Neutrophil (primary cell): ENCODE results near the gene POU6F2.

Source experiments
- H3K27ac ChIP-seq: fragments of 200-600 bp; sonication (generic); 2 replicates; pipeline ENCODE4 v1.5.1; 2016; ENCODE audit warnings: mild to moderate bottlenecking, moderate library complexity
- H3K27me3 ChIP-seq: fragments of 200-600 bp; sonication (generic); 2 replicates; pipeline ENCODE4 v1.6.0; 2016; ENCODE audit warnings: mild to moderate bottlenecking
- H3K36me3 ChIP-seq: fragments of 200-600 bp; sonication (generic); 2 replicates; pipeline ENCODE4 v1.5.1; 2017
- H3K4me1 ChIP-seq, 2 experiments: fragments of 200-600 bp in 1 of 2; sonication (generic) in 1 of 2; 1 replicate in 1 of 2; 2 replicates in 1 of 2; pipeline versions ENCODE4 v1.5.1 to v1.6.1; 2013 to 2016; ENCODE audit warnings: low read depth in 1 of 2, low read length in 1 of 2, mild to moderate bottlenecking in 1 of 2, moderate library complexity in 1 of 2; ENCODE audit not compliant: control insufficient read depth in 1 of 2, insufficient read depth in 1 of 2
- H3K4me3 ChIP-seq, 2 experiments: fragments of 200-600 bp in 1 of 2; sonication (generic) in 1 of 2; 1 replicate in 1 of 2; 2 replicates in 1 of 2; pipeline ENCODE4 v1.5.1; 2013 to 2016; ENCODE audit warnings: low read depth in 1 of 2, low read length in 1 of 2, mild to moderate bottlenecking in 1 of 2, moderate library complexity in 1 of 2
- H3K9me3 ChIP-seq: fragments of 200-600 bp; sonication (generic); 2 replicates; pipeline ENCODE4 v1.5.1; 2016
- TF ChIP-seq, protein P1 (sequence below): fragments of 200-600 bp; sonication (generic); IDR thresholded peaks from 2 replicates; pipeline ENCODE4 v1.5.1; 2016; ENCODE audit warnings: antibody characterized with exemption

Gene POU6F2

DNA sequence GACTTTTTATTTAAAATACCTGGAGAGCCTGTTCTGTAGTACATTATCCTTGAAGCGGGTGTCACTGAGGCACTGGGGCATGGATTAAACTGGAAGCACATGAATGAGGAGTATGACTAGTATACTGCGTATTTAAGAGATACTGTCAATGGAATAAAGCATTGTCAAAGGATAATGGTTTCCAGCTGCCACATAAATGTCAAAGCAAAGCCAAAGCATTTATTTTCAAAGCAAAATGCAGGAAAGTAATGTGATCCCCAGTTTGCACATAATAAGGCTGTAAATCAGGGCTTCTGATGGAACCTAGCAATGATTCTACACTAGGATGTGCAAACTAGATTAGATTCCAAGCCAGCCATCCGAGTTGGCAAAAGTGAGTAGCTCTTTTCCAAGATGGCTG lies 240.1 kb downstream of the POU6F2 start:
- Histone ChIP-seq H3K27me3 (no peaks in the 10 kb centered on the region), H3K27ac (no peak overlapping the region), H3K9me3 (no peaks in the 10 kb centered on the region), H3K36me3 (no peaks in the 10 kb centered on the region), H3K4me3 (no peak overlapping the region), H3K4me1 (no peaks in the 10 kb centered on the region)
- TF ChIP-seq, protein P1, sequence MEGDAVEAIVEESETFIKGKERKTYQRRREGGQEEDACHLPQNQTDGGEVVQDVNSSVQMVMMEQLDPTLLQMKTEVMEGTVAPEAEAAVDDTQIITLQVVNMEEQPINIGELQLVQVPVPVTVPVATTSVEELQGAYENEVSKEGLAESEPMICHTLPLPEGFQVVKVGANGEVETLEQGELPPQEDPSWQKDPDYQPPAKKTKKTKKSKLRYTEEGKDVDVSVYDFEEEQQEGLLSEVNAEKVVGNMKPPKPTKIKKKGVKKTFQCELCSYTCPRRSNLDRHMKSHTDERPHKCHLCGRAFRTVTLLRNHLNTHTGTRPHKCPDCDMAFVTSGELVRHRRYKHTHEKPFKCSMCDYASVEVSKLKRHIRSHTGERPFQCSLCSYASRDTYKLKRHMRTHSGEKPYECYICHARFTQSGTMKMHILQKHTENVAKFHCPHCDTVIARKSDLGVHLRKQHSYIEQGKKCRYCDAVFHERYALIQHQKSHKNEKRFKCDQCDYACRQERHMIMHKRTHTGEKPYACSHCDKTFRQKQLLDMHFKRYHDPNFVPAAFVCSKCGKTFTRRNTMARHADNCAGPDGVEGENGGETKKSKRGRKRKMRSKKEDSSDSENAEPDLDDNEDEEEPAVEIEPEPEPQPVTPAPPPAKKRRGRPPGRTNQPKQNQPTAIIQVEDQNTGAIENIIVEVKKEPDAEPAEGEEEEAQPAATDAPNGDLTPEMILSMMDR, result no peak

DNA sequence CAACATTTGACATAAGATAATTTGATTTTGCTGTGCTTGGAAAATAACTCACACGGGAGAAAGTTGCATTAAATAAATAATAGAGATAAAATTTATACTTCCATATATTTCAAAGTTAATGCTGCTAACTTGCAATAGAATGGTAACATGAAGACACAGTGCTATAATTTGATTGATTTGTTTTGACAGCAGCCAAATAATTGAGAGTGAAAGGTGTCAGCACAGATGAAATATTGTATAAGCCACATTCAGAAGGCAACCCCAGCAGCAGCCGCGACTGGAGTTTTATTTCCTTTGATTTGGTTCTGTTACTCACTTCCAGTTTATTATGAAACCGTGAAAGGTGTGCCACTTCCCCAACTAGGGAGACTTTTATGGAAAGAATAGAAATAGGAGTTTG lies 242.2 kb downstream of the POU6F2 start:
- H3K4me1 ChIP-seq, result no peaks in the 10 kb centered on the region
- H3K27ac ChIP-seq, result no peak overlapping the region
- no peaks in the 10 kb centered on the region for H3K27me3 ChIP-seq
- TF ChIP-seq, protein P1, result no peak
- no peaks in the 10 kb centered on the region for H3K36me3 ChIP-seq
- H3K9me3 ChIP-seq, result no peaks in the 10 kb centered on the region
- no peak overlapping the region for H3K4me3 ChIP-seq

DNA sequence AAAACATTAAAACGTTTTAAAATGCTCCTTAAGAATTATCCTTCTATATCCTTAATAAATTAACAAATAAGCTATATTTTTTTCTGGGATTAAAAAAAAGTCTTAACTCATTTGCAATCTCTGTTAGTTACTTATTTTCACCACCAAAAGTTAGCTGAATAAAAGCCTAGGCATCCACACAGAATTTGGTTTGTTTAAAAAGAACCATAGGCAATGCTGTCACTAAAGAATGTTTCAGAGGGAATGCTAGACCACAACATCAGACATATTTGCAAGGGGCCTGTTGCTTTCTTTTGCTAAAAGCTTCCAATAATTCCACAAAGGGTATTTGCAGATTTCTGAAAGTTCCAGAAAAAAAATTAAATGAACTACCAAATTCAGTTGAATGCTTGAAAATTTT lies 244.2 kb downstream of the POU6F2 start:
- Histone ChIP-seq H3K36me3 (no peaks in the 10 kb centered on the region), H3K4me1 (no peaks in the 10 kb centered on the region), H3K4me3 (no peak overlapping the region), H3K27me3 (no peaks in the 10 kb centered on the region), H3K27ac (no peak overlapping the region), H3K9me3 (no peaks in the 10 kb centered on the region)
- TF ChIP-seq, protein P1, result no peak

DNA sequence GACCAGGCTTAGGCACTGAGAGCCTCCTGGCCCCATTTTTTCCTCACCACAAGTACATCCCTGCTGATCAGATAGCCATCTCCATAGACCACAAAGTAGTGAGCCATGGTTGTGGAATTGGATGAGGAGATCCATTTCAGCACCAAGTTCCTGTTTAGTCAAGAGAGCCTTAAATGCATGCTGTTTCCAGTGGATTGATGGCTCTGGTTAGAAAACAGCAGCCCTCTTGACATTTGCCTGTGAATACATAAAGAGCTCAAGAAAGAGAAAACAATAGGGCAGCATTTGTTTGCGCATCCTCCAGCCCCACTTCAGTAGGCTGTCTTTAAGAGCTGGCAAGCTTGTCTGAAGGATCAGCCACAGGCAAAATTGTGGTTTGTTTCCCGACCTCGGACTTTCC lies 251.2 kb downstream of the POU6F2 start:
- no peaks in the 10 kb centered on the region for H3K36me3 ChIP-seq
- H3K4me1 ChIP-seq, result no peaks in the 10 kb centered on the region
- H3K27me3 ChIP-seq, result no peaks in the 10 kb centered on the region
- H3K9me3 ChIP-seq, result no peaks in the 10 kb centered on the region
- no peak overlapping the region for H3K27ac ChIP-seq
- no peak overlapping the region for H3K4me3 ChIP-seq
- TF ChIP-seq, protein P1, result no peak

DNA sequence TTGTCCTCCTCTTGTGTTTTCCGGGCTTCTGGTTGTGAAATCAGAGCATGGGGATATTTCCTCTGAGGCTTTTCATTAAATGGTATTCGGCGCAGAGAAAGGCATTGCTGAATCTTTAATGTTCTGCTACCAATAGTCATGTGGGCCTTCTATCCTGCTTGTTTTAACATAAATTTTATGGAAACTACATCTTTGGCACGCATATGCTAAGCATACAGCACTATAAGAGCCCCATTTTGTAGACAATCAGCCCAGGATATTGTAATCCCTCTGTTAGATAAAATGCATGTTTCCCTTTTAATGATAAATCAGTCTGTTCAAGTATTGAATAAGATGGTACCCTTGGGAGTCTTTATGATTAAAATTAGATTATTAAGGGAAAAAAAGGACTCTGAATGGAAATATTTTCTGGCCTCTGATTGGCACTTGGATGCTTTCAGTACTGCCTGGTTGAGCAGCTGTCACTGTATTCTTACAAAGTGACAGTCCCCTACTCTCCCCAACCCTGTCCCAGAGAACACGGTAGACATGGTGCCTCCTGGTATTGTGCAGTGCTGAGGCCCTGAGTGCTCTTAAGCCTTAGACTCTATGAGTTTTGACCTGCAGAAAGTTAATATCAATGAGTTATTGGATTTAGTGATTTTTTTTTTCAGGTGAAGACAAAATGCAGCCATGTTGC lies 256.3 kb downstream of the POU6F2 start:
- no peaks in the 10 kb centered on the region for H3K4me1 ChIP-seq
- TF ChIP-seq, protein P1, result no peak
- no peaks in the 10 kb centered on the region for H3K36me3 ChIP-seq
- H3K9me3 ChIP-seq, result no peaks in the 10 kb centered on the region
- H3K27me3 ChIP-seq, result no peaks in the 10 kb centered on the region
- no peak overlapping the region for H3K4me3 ChIP-seq
- no peak overlapping the region for H3K27ac ChIP-seq
